Skeletal muscle satellite cell (primary cell): ENCODE data around the gene FKBP10.

Source experiments
- H3K27me3 ChIP-seq: 2 replicates; pipeline ENCODE4 v1.7.0; 2013; ENCODE audit warnings: low read length; ENCODE audit not compliant: control insufficient read depth, insufficient read depth
- H3K36me3 ChIP-seq: 2 replicates; pipeline ENCODE4 v1.7.0; 2013; ENCODE audit warnings: mild to moderate bottlenecking, control low read depth, low read length; ENCODE audit not compliant: insufficient read depth
- H3K4me1 ChIP-seq: 2 replicates; pipeline ENCODE4 v1.7.0; 2013; ENCODE audit warnings: low read length; ENCODE audit not compliant: control insufficient read depth, insufficient read depth
- H3K4me2 ChIP-seq: 2 replicates; pipeline ENCODE4 v1.7.0; 2013; ENCODE audit warnings: mild to moderate bottlenecking, low read length
- H3K4me3 ChIP-seq: 2 replicates; pipeline ENCODE4 v1.7.0; 2013; ENCODE audit warnings: low read length
- H3K9ac ChIP-seq: 2 replicates; pipeline ENCODE4 v1.7.0; 2013; ENCODE audit warnings: mild to moderate bottlenecking, low read depth, low read length, moderate library complexity
- H3K9me3 ChIP-seq: replicated peaks from 2 replicates; pipeline ENCODE4 v1.7.0; 2013; ENCODE audit warnings: mild to moderate bottlenecking, control low read depth, low read length

FKBP10 gene

GRCh38 chr17:41785091-41785858, 27.5 kb upstream of the FKBP10 start:
- H3K36me3 ChIP-seq: no peaks in the 10 kb centered on the region
- H3K9me3 ChIP-seq: no peaks in the 10 kb centered on the region
- H3K9ac ChIP-seq: peak overlapping the region; percentile 37
- peaks cover 26% of the 10 kb centered on the region for H3K4me1 ChIP-seq
- H3K4me2 ChIP-seq: peak overlapping the region; percentile 79
- peak overlapping the region; percentile 67 for H3K4me3 ChIP-seq
- peaks cover 40% of the 10 kb centered on the region for H3K27me3 ChIP-seq

GRCh38 chr17:41785859-41786226, 27.0 kb upstream of the FKBP10 start:
- Histone ChIP-seq H3K36me3 (no peaks in the 10 kb centered on the region), H3K4me3 (peak overlapping the region; percentile 67), H3K4me1 (peaks cover 26% of the 10 kb centered on the region), H3K4me2 (peak overlapping the region; percentile 79), H3K9ac (peak overlapping the region; percentile 37), H3K27me3 (peaks cover 40% of the 10 kb centered on the region), H3K9me3 (no peaks in the 10 kb centered on the region)

- H3K27me3 ChIP-seq: peaks cover 40% of the 10 kb centered on the region
- peak within 1 kb of the TSS; percentile 79 for H3K4me2 ChIP-seq
- H3K4me1 ChIP-seq: peaks cover 26% of the 10 kb centered on the region
- peak within 1 kb of the TSS; percentile 67 for H3K4me3 ChIP-seq
- peak within 1 kb of the TSS; percentile 37 for H3K9ac ChIP-seq
- no peaks in the 10 kb centered on the region for H3K36me3 ChIP-seq
- no peaks in the 10 kb centered on the region for H3K9me3 ChIP-seq
Observed at GRCh38 chr17:41786227-41787020, 26.4 kb upstream of the FKBP10 start, which contains the start of gene JUP. Gene JUP, minus strand, starts transcription at chr17:41786711. Its CDS starts 14,857 bp downstream, at chr17:41771854.

- no peak overlapping the region for H3K4me2 ChIP-seq
- no peak overlapping the region for H3K9ac ChIP-seq
- H3K9me3 ChIP-seq: no peaks in the 10 kb centered on the region
- H3K27me3 ChIP-seq: peaks cover 38% of the 10 kb centered on the region
- H3K4me3 ChIP-seq: no peak overlapping the region
- H3K36me3 ChIP-seq: no peaks in the 10 kb centered on the region
- H3K4me1 ChIP-seq: peaks cover 24% of the 10 kb centered on the region
Observed at GRCh38 chr17:41787021-41787418, 25.8 kb upstream of the FKBP10 start.

- Histone ChIP-seq H3K4me1 (peaks cover 15% of the 10 kb centered on the region), H3K9me3 (no peaks in the 10 kb centered on the region), H3K27me3 (peaks cover 14% of the 10 kb centered on the region), H3K36me3 (no peaks in the 10 kb centered on the region), H3K9ac (no peak overlapping the region), H3K4me3 (peak overlapping the region; percentile 16), H3K4me2 (peak overlapping the region; percentile 68)
Observed at GRCh38 chr17:41792845-41793783, 19.7 kb upstream of the FKBP10 start.

- H3K4me1 ChIP-seq: peaks cover 15% of the 10 kb centered on the region
- no peaks in the 10 kb centered on the region for H3K9me3 ChIP-seq
- no peaks in the 10 kb centered on the region for H3K36me3 ChIP-seq
- H3K4me2 ChIP-seq: no peak overlapping the region
- H3K27me3 ChIP-seq: peaks cover 8% of the 10 kb centered on the region
- H3K9ac ChIP-seq: no peak overlapping the region
- H3K4me3 ChIP-seq: no peak overlapping the region
Observed at GRCh38 chr17:41793784-41794539, 18.8 kb upstream of the FKBP10 start.

- H3K4me2 ChIP-seq: no peak overlapping the region
- no peaks in the 10 kb centered on the region for H3K9me3 ChIP-seq
- no peak overlapping the region for H3K4me3 ChIP-seq
- H3K27me3 ChIP-seq: peaks cover 2% of the 10 kb centered on the region
- H3K4me1 ChIP-seq: peaks cover 15% of the 10 kb centered on the region
- no peaks in the 10 kb centered on the region for H3K36me3 ChIP-seq
- no peak overlapping the region for H3K9ac ChIP-seq
Observed at GRCh38 chr17:41794540-41794975, 18.2 kb upstream of the FKBP10 start.

- no peak overlapping the region for H3K4me3 ChIP-seq
- no peaks in the 10 kb centered on the region for H3K9me3 ChIP-seq
- H3K9ac ChIP-seq: no peak overlapping the region
- no peaks in the 10 kb centered on the region for H3K36me3 ChIP-seq
- peaks cover 21% of the 10 kb centered on the region for H3K4me1 ChIP-seq
- no peak overlapping the region for H3K4me2 ChIP-seq
- H3K27me3 ChIP-seq: peaks cover 2% of the 10 kb centered on the region
Observed at GRCh38 chr17:41796121-41796895, 16.5 kb upstream of the FKBP10 start.

GRCh38 chr17:41797377-41797776, 15.4 kb upstream of the FKBP10 start:
- H3K9me3 ChIP-seq: no peaks in the 10 kb centered on the region
- peaks cover 4% of the 10 kb centered on the region for H3K36me3 ChIP-seq
- no peak overlapping the region for H3K9ac ChIP-seq
- H3K4me3 ChIP-seq: no peak overlapping the region
- peaks cover 20% of the 10 kb centered on the region for H3K4me1 ChIP-seq
- peaks cover 2% of the 10 kb centered on the region for H3K27me3 ChIP-seq
- no peak overlapping the region for H3K4me2 ChIP-seq

- no peaks in the 10 kb centered on the region for H3K9me3 ChIP-seq
- no peak overlapping the region for H3K4me3 ChIP-seq
- peaks cover 2% of the 10 kb centered on the region for H3K27me3 ChIP-seq
- H3K4me2 ChIP-seq: no peak overlapping the region
- no peak overlapping the region for H3K9ac ChIP-seq
- peaks cover 4% of the 10 kb centered on the region for H3K36me3 ChIP-seq
- H3K4me1 ChIP-seq: peaks cover 8% of the 10 kb centered on the region
Observed at GRCh38 chr17:41799366-41799765, 13.4 kb upstream of the FKBP10 start.
